HG03460 (cell line): Measurements from ENCODE around the gene SPAG16.

ENCODE experiments used
- ATAC-seq: cut with Tn5 transposase; IDR thresholded peaks from one replicate; pipeline ENCODE4 v1.9.1; 2021; ENCODE audit not compliant: unreplicated experiment

Gene SPAG16

DNA sequence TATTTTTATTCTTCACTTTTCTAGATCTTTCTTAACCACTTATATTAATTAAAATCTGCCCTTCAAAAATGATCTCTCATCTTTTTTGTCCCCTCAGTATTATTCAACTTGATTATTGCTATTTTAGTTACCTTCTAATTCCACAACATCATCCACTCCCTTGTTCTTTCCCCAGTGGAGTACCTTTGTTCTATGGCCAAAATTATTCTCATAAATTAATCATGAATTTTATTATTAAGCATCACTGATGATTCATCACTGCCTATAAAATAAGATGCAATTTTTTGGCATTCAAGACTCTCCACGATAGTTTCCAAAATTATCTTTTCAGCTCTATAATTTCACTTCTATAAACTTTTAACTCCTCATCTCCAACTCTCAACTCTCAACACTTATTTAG, 505.7 kb downstream of the SPAG16 start:
- ATAC-seq: no peak

DNA sequence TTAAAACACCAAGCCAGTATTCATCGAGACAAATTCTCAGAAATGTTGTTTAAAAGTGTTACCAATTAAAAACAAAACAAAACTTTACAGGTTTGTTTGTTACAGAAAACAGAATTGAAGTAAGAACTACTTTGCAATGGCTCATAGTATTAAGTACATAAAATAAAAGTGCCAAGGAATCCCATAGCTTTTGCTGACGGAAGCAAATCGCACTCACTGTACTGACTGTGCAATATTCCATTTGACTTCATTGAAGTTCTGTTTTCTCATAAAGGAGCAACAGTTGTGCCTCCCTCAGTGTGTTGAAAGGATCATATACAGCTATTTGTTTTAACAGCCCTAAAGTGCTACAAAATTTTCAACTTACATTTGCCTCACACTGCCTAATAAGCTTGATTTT, 507.8 kb downstream of the SPAG16 start:
- no peak for ATAC-seq

DNA sequence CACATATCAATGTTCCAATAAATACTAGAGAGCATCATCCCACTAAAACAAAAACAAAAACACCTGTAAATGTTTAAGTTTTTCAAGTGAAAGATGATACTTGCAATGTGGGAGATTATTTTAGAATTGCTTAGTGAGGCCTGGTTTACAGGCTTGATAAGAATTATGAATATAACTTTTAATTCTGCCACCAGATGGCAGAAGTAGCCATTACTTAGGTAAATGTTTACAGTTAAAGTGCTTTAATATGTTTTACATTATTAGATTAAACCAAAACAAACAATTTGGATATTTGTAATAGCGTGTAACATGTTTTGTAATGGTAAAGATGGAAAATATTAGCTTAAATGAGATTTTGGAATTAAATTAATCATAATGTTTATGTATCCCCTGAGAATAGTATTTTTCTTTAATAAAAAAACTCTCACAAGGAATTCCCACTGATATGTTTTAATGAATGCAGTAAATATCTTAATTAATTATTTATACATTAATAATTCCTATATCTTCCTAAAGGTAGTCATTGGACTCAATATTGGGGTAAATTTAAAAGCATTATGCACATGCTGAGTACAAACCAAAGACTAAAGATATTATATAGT, 522.0 kb downstream of the SPAG16 start:
- no peak for ATAC-seq

- ATAC-seq: no peak
These were observed 532.3 kb downstream of the SPAG16 start for GRCh38 chr2:213816583-213816982.

GRCh38 chr2:213818436-213818835, 534.2 kb downstream of the SPAG16 start:
- no peak for ATAC-seq

DNA sequence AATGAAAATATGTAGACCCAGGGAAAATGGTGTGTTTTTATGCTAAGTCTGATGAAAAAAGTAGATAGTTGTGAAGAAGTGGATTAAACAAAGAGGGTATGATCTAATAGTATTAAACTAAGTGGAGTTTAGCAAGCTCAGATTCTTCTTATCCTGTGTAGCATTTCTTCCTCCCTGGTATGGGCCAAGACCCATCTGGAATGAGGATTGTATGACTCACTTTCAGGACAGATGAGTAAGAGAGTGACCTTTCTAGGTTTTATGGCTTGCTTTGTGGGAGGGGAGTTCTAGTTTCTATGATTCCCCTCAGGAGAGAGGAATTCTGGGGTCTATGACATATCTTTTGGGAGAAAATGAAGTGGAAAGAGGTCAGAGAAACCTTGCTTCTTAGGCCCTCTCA, 550.1 kb downstream of the SPAG16 start:
- ATAC-seq: no peak

GRCh38 chr2:213834746-213835145, 550.5 kb downstream of the SPAG16 start:
- ATAC-seq: no peak

DNA sequence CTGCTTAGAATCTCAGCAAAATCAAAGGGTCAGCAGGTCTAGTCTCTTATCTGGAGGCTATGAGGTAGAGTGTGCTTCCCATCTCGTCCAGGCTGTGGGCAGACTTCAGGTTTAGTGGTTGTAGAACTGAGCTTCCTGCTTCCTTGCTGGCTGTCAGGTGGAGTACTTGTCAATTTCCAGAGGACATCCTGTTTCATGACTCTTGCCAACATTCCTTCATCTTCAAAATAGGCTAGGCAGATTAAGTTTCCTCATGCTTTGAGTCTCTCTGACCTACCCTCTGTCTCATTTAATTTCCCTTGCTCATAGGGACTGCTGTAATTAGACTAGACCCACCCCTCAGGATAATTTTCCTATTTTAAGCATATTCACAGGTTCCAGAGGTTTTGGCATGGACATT, 562.6 kb downstream of the SPAG16 start:
- no peak for ATAC-seq

GRCh38 chr2:213847316-213847715, 563.1 kb downstream of the SPAG16 start:
- ATAC-seq: no peak

DNA sequence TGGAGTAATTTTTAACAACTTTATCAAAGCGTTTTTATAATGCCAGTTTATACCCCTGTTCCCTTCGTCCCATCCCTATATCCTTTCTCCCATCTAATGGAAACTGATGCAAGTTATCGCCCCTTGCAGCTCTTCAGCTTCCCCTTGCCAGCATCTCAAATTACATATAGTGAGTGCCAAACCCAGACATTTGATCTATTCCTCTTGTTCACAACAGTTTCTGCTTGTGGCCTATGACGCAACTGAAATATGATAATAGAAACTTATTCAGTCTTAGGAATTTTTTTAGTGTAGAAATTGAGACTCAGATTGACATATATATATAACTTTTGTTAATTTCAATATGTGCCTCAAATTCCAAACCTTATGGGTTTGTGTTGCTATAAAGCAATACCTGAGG, 564.4 kb downstream of the SPAG16 start:
- no peak for ATAC-seq

DNA sequence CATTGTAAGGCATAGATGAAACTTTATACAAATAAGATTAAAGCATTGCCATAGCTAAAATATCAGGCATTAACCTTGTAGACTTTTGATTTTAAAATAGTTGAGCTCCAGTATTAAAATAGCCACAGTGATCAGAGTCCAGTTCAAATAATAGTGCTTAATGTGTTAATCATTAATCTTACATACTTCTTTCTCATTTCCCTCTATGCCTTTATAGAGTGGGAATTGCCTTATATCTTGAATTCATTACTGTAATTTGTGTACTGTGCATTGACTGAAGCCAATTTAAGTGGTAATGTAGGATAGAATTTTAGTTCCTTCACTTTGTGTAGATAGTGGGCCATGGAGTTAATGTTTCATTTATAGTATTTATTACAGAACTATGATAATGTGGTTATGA, 577.4 kb downstream of the SPAG16 start:
- no peak for ATAC-seq

- no peak for ATAC-seq
These were observed 578.3 kb downstream of the SPAG16 start for GRCh38 chr2:213862407-213863076.

DNA sequence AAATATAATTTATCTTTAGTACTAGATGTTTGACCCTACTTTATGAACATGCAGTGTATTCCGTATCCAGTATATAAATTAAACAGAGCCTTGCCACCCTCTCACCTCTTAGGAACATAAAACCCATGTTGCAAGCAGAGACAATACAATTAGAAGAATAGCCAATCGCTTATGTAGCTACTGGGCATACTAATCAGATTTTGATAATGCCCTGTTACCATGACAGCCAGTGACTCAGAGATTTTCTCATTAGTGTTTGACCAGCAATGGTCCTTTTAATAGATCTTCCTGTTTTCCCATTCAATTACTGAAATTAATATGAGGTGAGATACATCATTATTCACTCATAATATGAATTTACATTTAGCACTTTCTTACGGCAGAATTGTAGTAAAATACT, 579.3 kb downstream of the SPAG16 start:
- ATAC-seq: no peak

- no peak for ATAC-seq
These were observed 584.3 kb downstream of the SPAG16 start for GRCh38 chr2:213868526-213868925.

GRCh38 chr2:213885485-213885884, 601.2 kb downstream of the SPAG16 start:
- no peak for ATAC-seq

- no peak for ATAC-seq
These were observed 630.2 kb downstream of the SPAG16 start for GRCh38 chr2:213914510-213914909.

DNA sequence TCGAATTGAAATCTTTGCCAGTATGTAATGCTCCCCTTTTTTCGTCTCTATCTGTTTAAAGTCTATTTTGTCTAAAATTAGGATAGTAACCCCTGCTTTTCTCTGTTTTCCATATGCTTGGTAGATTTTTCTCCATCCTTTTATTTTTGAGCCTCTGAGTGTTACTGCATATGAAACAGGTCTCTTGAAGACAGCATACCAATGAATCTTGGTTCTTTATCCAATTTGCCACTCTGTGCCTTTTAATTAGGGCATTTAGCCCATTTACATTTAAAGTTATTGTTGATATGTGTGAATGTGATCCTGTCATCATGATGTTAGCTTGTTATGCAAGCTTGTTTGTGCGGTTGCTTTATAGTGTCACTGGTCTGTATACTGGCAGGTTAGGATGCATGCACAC, 635.8 kb downstream of the SPAG16 start:
- no peak for ATAC-seq

DNA sequence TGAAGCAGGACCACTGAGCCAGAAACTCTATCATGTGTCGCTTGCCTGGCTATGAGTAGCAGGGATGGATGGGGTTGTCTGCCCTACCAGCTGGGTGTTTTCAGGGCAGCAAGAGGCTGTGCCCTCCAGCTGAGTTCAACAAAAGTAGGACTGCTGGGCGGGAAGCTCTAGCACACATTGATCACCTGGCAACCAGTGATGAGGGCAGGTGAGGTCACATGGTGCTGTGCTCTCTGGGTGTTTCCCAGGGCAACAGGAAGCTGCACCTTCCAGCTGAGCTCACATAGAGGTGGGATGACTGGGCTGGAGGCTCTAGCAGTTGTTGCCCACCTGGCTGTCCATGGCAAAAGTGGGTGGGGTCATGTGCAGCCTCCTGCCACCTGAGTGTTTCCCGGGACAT, 639.3 kb downstream of the SPAG16 start:
- ATAC-seq: no peak

DNA sequence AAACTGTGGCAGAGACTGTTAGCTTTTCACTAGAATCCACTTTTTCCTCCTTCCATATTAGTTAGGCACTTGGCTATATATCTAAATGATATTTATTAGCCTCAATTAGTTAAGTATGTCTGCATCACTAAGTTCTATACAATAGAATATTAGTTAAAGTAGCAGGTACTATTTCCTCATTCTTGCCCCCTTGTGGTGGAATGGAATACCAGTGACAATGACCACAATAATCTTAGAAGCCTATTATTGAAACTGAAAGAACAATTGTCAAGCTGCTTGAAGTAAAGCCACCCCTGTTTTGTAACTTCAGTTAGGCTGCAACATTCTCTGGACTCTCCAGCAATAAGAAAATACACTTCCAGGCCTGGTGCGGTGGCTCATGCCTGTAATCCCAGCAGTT, 650.3 kb downstream of the SPAG16 start:
- ATAC-seq: peak; percentile 97

DNA sequence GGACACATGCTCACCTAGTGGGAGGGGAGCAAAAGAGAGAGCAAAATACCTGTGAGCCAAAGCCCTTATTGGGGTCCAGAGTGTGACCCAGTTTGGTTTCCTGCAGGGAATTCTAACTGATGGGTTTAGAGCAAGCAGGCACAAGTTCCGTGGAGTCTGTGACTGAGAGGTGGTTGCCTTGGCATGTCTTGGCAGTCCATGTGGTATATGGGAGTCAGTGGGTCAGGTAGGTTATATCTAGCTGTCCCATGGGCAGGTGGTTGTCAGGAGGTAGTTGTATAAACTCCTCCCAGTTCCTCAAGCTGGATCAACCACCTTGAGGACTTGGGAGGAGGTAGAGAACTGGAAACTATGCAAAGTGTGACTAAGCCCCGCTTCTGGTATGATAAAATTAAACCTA, 673.8 kb downstream of the SPAG16 start:
- no peak for ATAC-seq

GRCh38 chr2:213959589-213959988, 675.3 kb downstream of the SPAG16 start:
- ATAC-seq: no peak

DNA sequence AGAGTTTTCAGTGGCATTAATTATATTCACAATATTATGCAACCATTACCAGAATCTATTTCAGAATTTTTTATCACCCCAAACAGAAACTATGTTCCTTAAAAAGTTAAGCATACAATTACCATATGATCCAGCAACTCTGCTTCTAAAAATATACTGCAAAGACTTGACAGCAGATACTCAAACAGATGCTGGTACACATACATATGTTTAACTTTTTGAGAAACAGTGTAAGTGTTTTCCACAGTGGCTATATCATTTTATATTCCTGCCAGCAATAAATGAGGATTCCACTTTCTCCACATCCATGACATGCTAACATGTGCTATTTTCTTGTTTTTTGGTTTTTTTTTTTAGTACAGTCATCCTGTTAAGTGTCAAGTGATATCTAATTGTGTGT, 687.3 kb downstream of the SPAG16 start:
- ATAC-seq: no peak

DNA sequence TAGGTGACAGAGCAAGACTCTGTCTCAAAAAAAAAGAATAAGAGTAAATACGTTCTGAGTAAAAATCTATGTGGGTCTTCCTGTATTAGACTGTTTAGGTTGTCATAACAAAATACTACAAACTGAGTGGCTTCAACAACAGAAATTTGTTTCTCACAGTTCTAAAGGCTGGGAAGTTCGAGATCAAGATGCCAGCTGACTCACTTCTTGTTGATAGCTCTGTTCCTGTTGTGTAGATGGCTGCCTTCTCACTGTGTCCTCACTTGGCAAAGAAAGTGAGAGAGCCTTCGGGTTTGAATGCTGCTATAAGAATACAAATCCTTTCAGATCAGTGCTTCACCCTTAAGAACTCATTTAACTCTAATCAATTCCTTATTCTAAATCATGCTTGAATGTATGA, 696.6 kb downstream of the SPAG16 start:
- no peak for ATAC-seq
